HK-2 (cell line): ENCODE data around the gene CPT1C.
A peak's percentile ranks its signal among the peaks of the same experiment; 100 is the strongest.

ENCODE experiments used
- DNase-seq: peaks from one replicate; pipeline ENCODE4 v3.0.0-alpha.2; 2018; ENCODE audit not compliant: unreplicated experiment

Gene CPT1C

GRCh38 chr19:49755956-49756355 is 65.0 kb downstream of the CPT1C start:
- no peak for DNase-seq

GRCh38 chr19:49758292-49758691 is 67.4 kb downstream of the CPT1C start:
- DNase-seq: peak; percentile 14

GRCh38 chr19:49761249-49761624 is 70.3 kb downstream of the CPT1C start:
- no peak for DNase-seq

GRCh38 chr19:49761625-49762311 is 70.9 kb downstream of the CPT1C start:
- DNase-seq: no peak

GRCh38 chr19:49763230-49763629 is 72.3 kb downstream of the CPT1C start, which contains the start of gene TSKS:
TSS of gene TSKS (minus strand) at chr19:49763306. CDS start at chr19:49763247, 59 bp downstream.
- no peak for DNase-seq
